GM12865 (cell line): ENCODE measurements around the gene PAX8.

Experiments
- DNase-seq: peaks from one replicate; pipeline ENCODE4 v3.0.0; 2010; ENCODE audit warnings: low read depth
- H3K4me3 ChIP-seq: 2 replicates; pipeline ENCODE4 v1.5.1; 2011; ENCODE audit warnings: mild to moderate bottlenecking, low read depth, low read length, control low read depth
- CTCF ChIP-seq: IDR thresholded peaks from 2 replicates; pipeline ENCODE4 v1.5.1; 2011; ENCODE audit warnings: low read length, control low read depth, low read depth, inconsistent platforms; ENCODE audit not compliant: insufficient read depth; ENCODE audit errors: missing control alignments

The PAX8 gene

GRCh38 chr2:113180131-113180946, 98.4 kb downstream of the PAX8 start:
- no peak for DNase-seq
- H3K4me3 ChIP-seq = no peak overlapping the region
- TF ChIP-seq CTCF = no peak

GRCh38 chr2:113179446-113180045, 99.2 kb downstream of the PAX8 start:
- no peak overlapping the region for H3K4me3 ChIP-seq
- DNase-seq = no peak
- no peak for TF ChIP-seq CTCF

- TF ChIP-seq CTCF = no peak
Measured at GRCh38 chr2:113178891-113179290, 99.8 kb downstream of the PAX8 start.

GRCh38 chr2:113178069-113178746, 100.5 kb downstream of the PAX8 start:
- TF ChIP-seq CTCF = no peak
- no peak for DNase-seq
- H3K4me3 ChIP-seq = no peak overlapping the region

More at GRCh38 chr2:113178891-113179290, 99.8 kb downstream of the PAX8 start:
- H3K4me3 ChIP-seq = no peak overlapping the region
- no peak for DNase-seq

GRCh38 chr2:113176696-113177355, 101.9 kb downstream of the PAX8 start:
- DNase-seq = no peak
- H3K4me3 ChIP-seq = peak overlapping the region; percentile 82

More at GRCh38 chr2:113176696-113177355, 101.9 kb downstream of the PAX8 start:
- no peak for TF ChIP-seq CTCF
